Smooth muscle cell (in vitro differentiated cells): Measurements from ENCODE around the gene MAML2. TPM values are rescaled to one million over a fixed set of nuclear protein-coding genes. Genes with fewer than 3 reads are reported as not detected.
A peak's percentile ranks its signal among the peaks of the same experiment; 100 is the strongest.

ENCODE experiments used
- DNase-seq: peaks from one replicate; lab custom pipeline; 2025; ENCODE audit not compliant: unreplicated experiment; lab: John Stamatoyannopoulos, UW
- H2AFZ ChIP-seq: fragments of 200-600 bp; sonication (generic); 2 replicates; pipeline ENCODE4 v1.6.0; 2016; ENCODE audit warnings: antibody characterized with exemption, low read depth, mild to moderate bottlenecking
- H3F3A ChIP-seq: fragments of 200-600 bp; sonication (generic); 2 replicates; pipeline ENCODE4 v1.6.0; 2017; ENCODE audit warnings: antibody characterized with exemption, low read depth
- H3K27ac ChIP-seq: fragments of 200-600 bp; sonication (generic); 2 replicates; pipeline ENCODE4 v1.5.1; 2016; ENCODE audit warnings: low read depth, mild to moderate bottlenecking
- H3K27me3 ChIP-seq: fragments of 200-600 bp; sonication (generic); 2 replicates; pipeline ENCODE4 v1.6.1; 2016; ENCODE audit warnings: low read depth, mild to moderate bottlenecking
- H3K36me3 ChIP-seq: fragments of 200-600 bp; sonication (generic); 2 replicates; pipeline ENCODE4 v1.5.1; 2016; ENCODE audit warnings: low read depth
- H3K4me1 ChIP-seq: fragments of 200-600 bp; sonication (generic); 2 replicates; pipeline ENCODE4 v1.5.1; 2016; ENCODE audit warnings: low read depth
- H3K4me2 ChIP-seq: fragments of 200-600 bp; sonication (generic); 2 replicates; pipeline ENCODE4 v1.6.0; 2016; ENCODE audit warnings: mild to moderate bottlenecking
- H3K4me3 ChIP-seq: fragments of 200-600 bp; sonication (generic); 2 replicates; pipeline ENCODE4 v1.5.1; 2016; ENCODE audit warnings: mild to moderate bottlenecking
- H3K79me2 ChIP-seq: fragments of 200-600 bp; sonication (generic); 2 replicates; pipeline ENCODE4 v1.6.0; 2016; ENCODE audit warnings: low read depth, mild to moderate bottlenecking
- H3K9ac ChIP-seq: fragments of 200-600 bp; sonication (generic); 2 replicates; pipeline ENCODE4 v1.6.0; 2016; ENCODE audit warnings: low read depth
- H3K9me3 ChIP-seq: fragments of 200-600 bp; sonication (generic); replicated peaks from 2 replicates; pipeline ENCODE4 v1.5.1; 2016; ENCODE audit warnings: low read depth
- H4K20me1 ChIP-seq: fragments of 200-600 bp; sonication (generic); 2 replicates; pipeline ENCODE4 v1.6.0; 2016; ENCODE audit warnings: low read depth
- WGBS: methylation state at CpG from one replicate; pipeline ENCODE4 v1.1.7; 2016; ENCODE audit warnings: low lambda C conversion rate; 5-methylcytosine and 5-hydroxymethylcytosine counted together
- polyA plus RNA-seq: library from polyadenylated mRNA; unstranded; fragments of >200 nt; fragmentation: Nextera tagmentation; extraction: Ambion mirVana; gene quantifications from 2 replicates; pipeline ENCODE4 v1.2.1, GENCODE V29; 2016
- total RNA-seq: library from RNA; depleted of rRNA; stranded (reverse); fragments of >200 nt; gene quantifications from 2 replicates; pipeline ENCODE4 v1.2.3, GENCODE V29; 2014
- TF ChIP-seq, protein P1 (sequence below): fragments of 200-600 bp; sonication (generic); IDR thresholded peaks from 2 replicates; pipeline ENCODE4 v1.5.1; 2017; ENCODE audit warnings: borderline replicate concordance, mild to moderate bottlenecking, antibody characterized with exemption; ENCODE audit not compliant: insufficient read depth, poor library complexity, severe bottlenecking

Gene MAML2
- total and polyA plus RNA-seq, 2 experiments from 2014 or later = 8.7 to 52.4 TPM

DNA sequence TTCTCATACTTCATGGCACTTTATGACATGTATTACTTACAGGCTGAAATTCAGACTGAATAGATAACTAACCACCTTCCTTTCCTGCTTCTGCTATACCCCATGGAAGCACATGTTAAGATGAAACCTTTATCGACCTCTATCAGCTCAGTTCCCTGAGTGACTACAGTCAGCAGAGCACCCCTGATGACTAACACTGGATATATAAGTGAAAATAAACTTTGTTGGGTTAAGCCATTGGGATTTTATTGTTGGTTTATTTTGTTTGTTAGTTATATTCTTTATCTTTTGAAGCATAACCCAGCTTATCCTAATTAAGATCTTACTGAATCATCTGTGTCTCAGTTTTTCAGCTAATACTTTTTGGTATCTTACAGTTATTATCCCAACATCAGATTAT, 23.0 kb upstream of the MAML2 start:
- no peaks in the 10 kb centered on the region for H3K27me3 ChIP-seq
- H3K36me3 ChIP-seq = peaks cover 36% of the 10 kb centered on the region
- H3K9ac ChIP-seq = no peak overlapping the region
- no peaks in the 10 kb centered on the region for H3F3A ChIP-seq
- no peaks in the 10 kb centered on the region for H4K20me1 ChIP-seq
- H3K9me3 ChIP-seq = peaks cover 3% of the 10 kb centered on the region
- no peak overlapping the region for H2AFZ ChIP-seq
- TF ChIP-seq, protein P1, sequence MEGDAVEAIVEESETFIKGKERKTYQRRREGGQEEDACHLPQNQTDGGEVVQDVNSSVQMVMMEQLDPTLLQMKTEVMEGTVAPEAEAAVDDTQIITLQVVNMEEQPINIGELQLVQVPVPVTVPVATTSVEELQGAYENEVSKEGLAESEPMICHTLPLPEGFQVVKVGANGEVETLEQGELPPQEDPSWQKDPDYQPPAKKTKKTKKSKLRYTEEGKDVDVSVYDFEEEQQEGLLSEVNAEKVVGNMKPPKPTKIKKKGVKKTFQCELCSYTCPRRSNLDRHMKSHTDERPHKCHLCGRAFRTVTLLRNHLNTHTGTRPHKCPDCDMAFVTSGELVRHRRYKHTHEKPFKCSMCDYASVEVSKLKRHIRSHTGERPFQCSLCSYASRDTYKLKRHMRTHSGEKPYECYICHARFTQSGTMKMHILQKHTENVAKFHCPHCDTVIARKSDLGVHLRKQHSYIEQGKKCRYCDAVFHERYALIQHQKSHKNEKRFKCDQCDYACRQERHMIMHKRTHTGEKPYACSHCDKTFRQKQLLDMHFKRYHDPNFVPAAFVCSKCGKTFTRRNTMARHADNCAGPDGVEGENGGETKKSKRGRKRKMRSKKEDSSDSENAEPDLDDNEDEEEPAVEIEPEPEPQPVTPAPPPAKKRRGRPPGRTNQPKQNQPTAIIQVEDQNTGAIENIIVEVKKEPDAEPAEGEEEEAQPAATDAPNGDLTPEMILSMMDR = no peak
- peak overlapping the region; percentile 10 for H3K27ac ChIP-seq
- no peak overlapping the region for H3K4me3 ChIP-seq
- peaks cover 3% of the 10 kb centered on the region for H3K79me2 ChIP-seq
- 52% methylated on average over 1 of the region's 1 CpG for WGBS
- no peaks in the 10 kb centered on the region for H3K4me1 ChIP-seq
- no peak overlapping the region for H3K4me2 ChIP-seq
- DNase-seq = no peak

DNA sequence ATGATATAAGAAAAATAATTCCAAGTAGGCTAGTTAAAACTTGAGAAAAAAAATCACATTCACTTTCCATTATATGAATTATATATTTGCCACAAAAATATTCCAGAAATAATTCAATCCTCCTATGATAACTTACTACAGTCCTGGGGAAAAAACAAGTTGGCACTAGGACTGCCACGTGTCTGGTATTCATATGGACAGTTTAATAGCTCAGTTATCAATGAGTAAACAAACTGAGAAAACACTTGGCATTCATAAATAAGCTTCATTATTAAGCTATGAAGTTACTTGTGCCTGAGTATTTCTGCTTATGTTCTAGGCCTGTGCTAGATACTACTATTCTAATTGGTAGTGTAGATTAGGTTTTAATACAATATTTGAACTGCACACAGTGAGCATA, 22.5 kb upstream of the MAML2 start:
- H3K9me3 ChIP-seq = peaks cover 3% of the 10 kb centered on the region
- no peak for DNase-seq
- H4K20me1 ChIP-seq = no peaks in the 10 kb centered on the region
- H3K79me2 ChIP-seq = peaks cover 3% of the 10 kb centered on the region
- H3K4me3 ChIP-seq = no peak overlapping the region
- H3K9ac ChIP-seq = no peak overlapping the region
- H3K36me3 ChIP-seq = peaks cover 32% of the 10 kb centered on the region
- H3K27me3 ChIP-seq = no peaks in the 10 kb centered on the region
- TF ChIP-seq, protein P1 = no peak
- no peak overlapping the region for H3K4me2 ChIP-seq
- H3K4me1 ChIP-seq = no peaks in the 10 kb centered on the region
- H2AFZ ChIP-seq = no peak overlapping the region
- H3F3A ChIP-seq = no peaks in the 10 kb centered on the region
- no peak overlapping the region for H3K27ac ChIP-seq
- 68% methylated on average over 1 of the region's 1 CpG for WGBS

DNA sequence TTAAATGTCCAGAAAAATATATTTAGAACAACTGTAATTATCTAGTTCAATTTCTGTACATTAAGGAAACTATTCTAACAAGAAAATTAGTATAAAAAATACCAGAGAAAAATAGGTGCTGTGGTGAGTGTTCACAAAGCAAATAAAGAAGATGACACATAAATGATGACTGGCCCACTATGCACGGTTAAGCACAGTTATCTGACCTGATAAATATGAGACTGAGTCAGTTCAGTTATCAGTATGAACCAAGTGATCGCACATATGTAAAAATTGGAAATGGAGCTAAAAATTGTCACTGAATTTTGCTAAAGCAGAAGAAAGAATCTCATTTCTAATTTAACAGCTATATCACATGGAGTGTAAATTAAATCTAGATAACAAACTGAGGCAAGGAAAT, 18.8 kb upstream of the MAML2 start:
- H4K20me1 ChIP-seq = no peaks in the 10 kb centered on the region
- no peak overlapping the region for H3K4me2 ChIP-seq
- H2AFZ ChIP-seq = no peak overlapping the region
- H3K27ac ChIP-seq = no peak overlapping the region
- H3K36me3 ChIP-seq = peaks cover 14% of the 10 kb centered on the region
- no peak overlapping the region for H3K4me3 ChIP-seq
- WGBS = 55% methylated on average over 2 of the region's 2 CpGs
- no peak overlapping the region for H3K9ac ChIP-seq
- no peaks in the 10 kb centered on the region for H3F3A ChIP-seq
- no peaks in the 10 kb centered on the region for H3K27me3 ChIP-seq
- TF ChIP-seq, protein P1 = no peak
- no peak for DNase-seq
- no peaks in the 10 kb centered on the region for H3K9me3 ChIP-seq
- no peaks in the 10 kb centered on the region for H3K79me2 ChIP-seq
- no peaks in the 10 kb centered on the region for H3K4me1 ChIP-seq

DNA sequence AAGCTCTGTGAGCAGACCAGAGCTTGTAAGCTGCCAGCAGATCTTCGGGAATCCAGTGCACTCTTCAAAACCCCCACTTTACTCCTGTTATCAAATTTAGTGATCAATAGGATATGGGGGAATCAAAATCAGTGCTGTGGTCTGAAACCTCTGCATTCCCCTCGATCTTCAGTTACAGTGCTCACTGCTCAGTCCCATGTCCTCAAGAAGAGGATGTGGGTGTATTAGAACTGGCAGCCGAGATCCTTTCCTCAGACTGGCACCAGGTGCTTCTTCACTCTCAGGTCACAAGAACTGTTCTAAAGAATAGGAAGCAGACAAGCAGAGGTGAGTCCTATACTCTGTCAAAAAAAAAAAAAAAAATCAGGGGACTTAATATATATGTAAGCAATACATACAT, 15.3 kb upstream of the MAML2 start:
- H3K27ac ChIP-seq = no peak overlapping the region
- H3K79me2 ChIP-seq = no peaks in the 10 kb centered on the region
- no peaks in the 10 kb centered on the region for H3K27me3 ChIP-seq
- H2AFZ ChIP-seq = no peak overlapping the region
- no peak for DNase-seq
- no peak overlapping the region for H3K9ac ChIP-seq
- H3F3A ChIP-seq = no peaks in the 10 kb centered on the region
- no peaks in the 10 kb centered on the region for H3K4me1 ChIP-seq
- H3K9me3 ChIP-seq = no peaks in the 10 kb centered on the region
- 89% methylated on average over 3 of the region's 3 CpGs for WGBS
- H3K4me3 ChIP-seq = no peak overlapping the region
- H3K36me3 ChIP-seq = peaks cover 10% of the 10 kb centered on the region
- H3K4me2 ChIP-seq = no peak overlapping the region
- no peaks in the 10 kb centered on the region for H4K20me1 ChIP-seq
- TF ChIP-seq, protein P1 = no peak
